SK-N-SH treated with all-trans-retinoic acid at 6 μM for 48 hours (cell line): ENCODE data around the gene SMOC2.

Experiments
- CREB5 ChIP-seq: fragments of 250-450 bp; sonication (Bioruptor Pico); IDR thresholded peaks from 2 replicates; pipeline ENCODE4 v1.5.1; 2020; ENCODE audit warnings: low read depth, mild to moderate bottlenecking, moderate library complexity
- TCF4 ChIP-seq: fragments of 250-450 bp; sonication (Bioruptor Pico); IDR thresholded peaks from 2 replicates; pipeline ENCODE4 v1.8.0; 2021; ENCODE audit warnings: mild to moderate bottlenecking, moderate library complexity, borderline replicate concordance
- ZFP3 ChIP-seq: fragments of 250-450 bp; sonication (Bioruptor Pico); IDR thresholded peaks from 2 replicates; pipeline ENCODE4 v1.5.0; 2020; ENCODE audit warnings: mild to moderate bottlenecking, moderate library complexity
- ZFP30 ChIP-seq: fragments of 450-650 bp; formaldehyde crosslinking; IDR thresholded peaks from 2 replicates; pipeline ENCODE4 v1.5.0; 2022; ENCODE audit warnings: mild to moderate bottlenecking, moderate library complexity

DNA sequence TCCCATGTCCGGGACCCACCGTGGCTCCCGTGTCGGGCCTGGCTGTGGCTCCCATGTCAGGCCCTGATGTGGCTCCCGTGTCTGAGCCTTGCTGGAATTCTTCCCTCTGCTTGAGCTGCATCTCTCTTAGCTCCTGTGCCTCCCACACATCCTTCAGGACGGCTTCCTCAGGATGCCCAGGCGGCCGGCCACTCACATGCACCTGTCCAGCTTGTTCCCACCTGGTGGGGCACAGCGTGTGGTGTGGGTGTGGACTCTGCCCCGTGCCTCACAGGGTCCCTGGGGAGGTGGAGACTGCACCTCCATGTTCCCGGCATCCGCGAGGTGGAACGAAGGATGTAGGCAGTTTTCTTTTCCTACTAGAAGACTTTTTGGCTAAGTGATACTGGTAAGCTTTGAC, 170.7 kb downstream of the SMOC2 start:
- TF ChIP-seq ZFP30 (no peak), TCF4 (no peak), CREB5 (CRISPR knock-in tag) (no peak), ZFP3 (CRISPR knock-in tag) (no peak)
